GM18907 (cell line): ENCODE results near the gene NOS3.

Experiments used
- ATAC-seq: cut with Tn5 transposase; IDR thresholded peaks from one replicate; pipeline ENCODE4 v1.9.1; 2021; ENCODE audit warnings: mild to moderate bottlenecking, moderate library complexity; ENCODE audit not compliant: unreplicated experiment

NOS3 gene

DNA sequence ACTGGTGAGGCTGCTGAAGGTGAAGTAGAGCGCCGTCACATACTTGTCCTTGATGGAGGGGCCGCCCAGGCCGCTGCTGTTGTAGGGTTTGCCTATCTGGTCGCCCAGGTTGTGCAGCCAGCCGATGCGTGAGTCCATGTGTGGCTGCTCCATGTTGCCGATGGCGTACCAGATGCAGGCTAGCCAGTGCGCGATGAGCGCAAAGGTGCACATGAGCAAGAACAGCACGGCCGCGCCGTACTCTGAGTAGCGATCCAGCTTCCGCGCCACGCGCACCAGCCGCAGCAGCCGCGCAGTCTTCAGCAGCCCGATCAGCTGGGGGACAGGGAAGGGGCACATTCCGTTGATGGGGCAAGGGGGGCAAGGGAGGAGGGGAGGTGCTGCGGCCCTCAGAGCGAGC, 39.3 kb upstream of the NOS3 start:
- ATAC-seq: no peak

DNA sequence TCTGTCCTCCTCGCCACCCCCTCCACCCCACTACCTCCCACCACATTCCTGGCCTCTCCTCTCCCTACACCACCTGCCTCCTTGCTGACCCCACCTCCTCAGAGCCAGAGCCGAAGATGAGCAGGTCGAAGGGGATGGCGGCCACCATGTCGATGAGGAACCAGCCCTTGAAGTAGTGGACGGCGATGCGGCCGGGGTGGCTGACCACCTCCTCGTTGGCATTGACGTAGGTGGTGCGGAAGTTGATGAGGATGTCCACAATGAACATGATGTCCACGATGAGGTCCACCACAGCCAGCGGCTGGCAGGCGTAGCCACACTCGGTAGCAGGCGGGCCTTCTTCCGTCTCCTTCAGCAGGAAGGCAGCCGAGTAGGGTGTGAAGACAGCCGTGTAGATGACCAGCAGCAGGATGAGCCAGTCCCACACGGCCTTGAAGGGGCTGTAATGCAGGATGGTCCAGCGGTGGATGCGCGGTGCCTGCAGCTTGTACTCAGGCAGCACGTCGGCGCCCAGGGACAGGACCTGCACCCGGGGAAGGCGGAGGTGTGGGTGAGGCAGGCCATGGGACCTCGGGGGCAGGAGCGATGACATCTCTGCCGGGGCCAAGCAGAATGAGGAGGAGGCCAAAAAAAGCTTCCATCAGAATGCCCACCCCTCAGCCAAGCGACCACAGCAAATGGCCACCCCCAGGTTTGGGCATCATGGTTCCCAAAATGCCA, 38.3 kb upstream of the NOS3 start:
- no peak for ATAC-seq

DNA sequence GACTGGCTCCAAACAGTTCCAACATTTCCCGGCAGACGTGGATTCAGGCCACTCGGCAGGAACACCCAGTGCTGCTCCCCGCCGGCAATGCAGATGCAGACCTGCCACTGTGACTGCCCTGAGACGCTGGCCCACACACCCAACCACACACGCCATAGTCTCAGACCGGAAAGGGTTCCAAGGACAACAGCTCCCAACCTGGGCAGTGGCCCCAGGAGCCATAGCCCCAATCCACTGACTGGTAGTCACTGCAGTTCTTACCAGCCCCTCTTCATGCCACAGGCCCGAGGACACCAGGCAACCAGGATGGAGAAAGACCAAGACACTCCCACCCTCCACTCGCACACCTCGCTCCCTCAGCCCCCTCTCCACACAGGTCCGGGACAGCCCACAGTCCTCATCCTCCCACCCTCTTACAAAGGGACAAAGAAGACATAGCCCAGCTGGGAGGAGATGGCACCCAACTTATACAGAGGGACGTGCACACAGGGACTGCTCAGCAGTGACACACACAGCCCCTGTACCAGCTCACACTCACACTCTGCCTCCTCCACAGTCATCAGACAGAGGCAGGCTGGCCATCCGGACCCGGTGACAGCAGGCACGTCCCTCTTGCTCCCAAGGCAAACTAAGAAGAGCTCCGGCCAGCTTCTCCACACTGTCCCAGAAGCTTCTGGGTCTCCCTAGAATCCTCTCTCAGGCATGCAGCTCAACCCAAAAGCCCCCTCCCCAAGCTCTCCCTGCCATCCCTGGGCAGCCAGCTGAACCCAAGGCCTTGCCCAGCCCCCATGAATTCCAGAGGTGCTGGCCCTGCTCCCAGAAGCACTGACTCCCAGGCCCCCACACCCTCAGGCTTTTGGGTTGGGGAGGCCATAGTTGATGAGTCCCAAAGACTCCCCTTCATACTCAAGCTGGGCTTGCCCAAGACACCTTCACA, 37.5 kb upstream of the NOS3 start:
- ATAC-seq: no peak

DNA sequence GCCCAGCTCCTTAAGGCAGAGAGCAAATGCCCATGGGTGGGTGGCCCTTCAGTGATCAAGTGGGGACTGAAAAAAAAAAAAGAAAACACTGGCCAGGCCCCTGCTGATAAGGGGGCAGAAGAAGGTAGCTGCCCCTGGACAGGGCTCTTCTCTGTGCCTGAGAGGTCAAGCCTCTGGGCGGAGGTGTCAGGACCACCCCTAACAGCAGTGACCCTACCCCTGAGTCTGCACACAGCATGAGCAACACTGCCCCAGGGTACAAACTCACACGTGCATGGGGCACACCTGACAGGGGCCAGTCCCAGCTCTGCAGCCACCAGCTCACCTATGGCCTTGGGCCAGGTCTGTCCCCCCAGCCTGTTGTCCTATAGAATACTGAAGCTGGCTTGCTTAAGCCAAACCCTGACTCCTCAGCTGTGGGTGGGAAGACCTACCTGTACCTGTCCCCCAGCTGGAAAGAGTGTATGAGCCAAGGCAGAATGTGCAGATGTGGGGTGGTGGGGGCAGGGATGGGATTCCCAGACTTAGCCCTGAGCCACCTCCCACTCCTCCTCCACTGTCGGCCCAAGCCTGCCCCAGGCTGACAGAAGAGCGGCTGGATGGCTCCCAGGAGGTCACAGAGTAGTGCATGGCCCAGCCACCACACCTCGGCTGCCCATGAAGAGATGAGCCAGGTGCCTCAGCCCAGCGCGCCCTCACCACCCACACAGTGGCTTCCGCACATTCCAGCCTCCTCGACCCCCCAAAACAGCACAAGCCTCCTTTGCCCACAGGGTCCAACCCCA, 36.4 kb upstream of the NOS3 start:
- no peak for ATAC-seq

DNA sequence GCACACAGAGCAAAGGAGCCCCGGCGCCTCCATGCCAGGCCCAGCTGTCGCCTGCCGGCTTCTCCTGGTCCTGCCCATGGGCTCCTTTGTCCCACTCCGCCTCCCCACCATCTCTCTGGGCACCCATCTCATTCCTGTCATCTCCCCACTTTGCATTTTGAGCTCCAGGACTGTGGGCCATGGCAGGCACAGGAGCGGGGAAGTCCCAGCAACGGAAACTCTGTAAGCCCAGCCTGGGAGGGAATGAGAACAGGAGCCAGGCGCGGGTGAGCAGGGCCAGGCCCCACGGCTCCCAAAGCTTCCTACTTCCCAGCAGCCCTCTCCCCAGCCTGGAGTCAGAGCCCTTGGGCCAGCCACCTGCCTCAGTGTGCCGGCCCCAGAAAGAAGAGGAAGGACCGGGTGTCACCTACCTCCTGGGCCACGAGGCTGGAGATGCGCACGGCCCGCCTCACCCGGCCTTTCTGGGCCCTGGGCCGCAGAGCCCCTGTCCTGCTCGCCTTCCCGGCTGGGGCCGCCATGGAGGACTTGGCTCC, 35.8 kb upstream of the NOS3 start:
- no peak for ATAC-seq

DNA sequence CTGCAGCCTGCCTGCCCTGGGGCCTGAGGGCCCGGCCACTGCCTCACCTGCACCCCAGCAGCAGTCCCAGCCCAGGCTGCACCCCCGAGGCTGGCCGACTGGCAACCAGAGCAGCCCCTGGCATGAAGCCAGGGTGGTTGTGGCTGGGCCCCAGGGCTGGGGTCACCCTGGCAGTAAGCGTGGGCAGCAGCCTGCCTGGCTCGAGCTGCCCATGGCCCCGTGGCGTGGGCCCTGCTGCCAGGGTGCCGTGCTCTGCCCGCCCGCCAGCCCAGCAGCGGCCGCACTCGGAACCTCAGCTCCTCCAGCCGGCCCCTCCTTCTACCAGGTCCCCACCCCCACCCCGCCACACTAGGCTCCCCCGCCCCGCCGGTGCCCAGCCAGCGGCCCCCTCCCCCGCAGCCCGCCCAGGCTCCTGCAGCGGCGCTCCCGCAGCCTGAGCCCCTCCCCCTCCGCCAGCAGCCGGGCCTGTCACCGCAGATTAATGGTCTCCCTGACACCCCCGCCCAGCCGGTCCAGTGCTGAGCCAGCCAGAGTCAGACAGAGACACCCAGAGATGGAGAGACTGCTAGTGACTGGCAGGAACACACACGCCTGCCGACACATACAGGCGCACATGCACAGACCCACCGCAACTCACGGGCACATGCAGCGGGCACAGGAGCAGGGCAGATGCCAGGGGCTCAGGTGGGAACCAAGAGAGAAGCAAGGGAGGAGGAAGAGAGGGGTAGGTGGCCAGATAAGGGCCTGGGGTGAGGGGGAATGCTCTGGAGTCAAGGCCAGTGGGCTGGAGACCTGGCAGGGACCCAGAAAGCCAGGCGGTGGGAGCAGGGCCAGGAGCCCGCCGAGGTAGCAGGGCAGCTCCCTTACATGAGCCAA, 35.1 kb upstream of the NOS3 start:
- no peak for ATAC-seq

DNA sequence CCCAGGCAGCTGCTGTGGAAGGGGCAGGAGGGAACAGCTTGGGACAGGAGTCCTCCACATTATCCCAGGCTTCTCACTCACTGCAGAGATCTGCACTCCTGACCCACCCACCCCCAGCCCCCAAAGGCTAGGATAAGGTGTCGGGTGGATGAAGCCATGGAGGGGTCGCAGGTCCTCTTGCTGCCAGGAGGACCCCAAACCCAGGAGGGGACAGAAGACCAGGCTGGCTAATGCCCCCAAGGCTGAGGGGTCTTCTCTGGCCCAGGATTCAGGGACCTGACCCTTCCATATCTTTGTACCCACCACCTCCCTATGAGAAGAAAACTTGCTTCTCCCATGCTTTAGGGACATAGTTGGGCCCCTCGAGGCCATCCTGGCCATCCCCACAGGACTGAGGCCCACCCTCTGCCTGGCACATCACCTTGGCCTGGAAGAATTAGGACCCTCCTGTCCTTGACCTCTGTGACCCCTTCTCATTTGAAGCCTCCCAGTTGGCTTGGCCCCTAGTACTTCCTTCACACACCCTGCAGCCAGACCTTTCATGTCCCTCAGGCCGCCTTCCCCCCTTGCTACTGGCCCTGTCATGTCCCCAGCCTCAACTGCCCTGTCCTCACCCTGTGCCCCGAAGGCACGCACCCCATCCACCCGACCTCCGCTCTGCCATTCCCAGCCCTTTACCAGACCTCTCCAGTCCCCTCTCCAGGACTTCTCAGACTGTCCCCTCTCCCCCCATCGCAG, 34.3 kb upstream of the NOS3 start:
- ATAC-seq: no peak

DNA sequence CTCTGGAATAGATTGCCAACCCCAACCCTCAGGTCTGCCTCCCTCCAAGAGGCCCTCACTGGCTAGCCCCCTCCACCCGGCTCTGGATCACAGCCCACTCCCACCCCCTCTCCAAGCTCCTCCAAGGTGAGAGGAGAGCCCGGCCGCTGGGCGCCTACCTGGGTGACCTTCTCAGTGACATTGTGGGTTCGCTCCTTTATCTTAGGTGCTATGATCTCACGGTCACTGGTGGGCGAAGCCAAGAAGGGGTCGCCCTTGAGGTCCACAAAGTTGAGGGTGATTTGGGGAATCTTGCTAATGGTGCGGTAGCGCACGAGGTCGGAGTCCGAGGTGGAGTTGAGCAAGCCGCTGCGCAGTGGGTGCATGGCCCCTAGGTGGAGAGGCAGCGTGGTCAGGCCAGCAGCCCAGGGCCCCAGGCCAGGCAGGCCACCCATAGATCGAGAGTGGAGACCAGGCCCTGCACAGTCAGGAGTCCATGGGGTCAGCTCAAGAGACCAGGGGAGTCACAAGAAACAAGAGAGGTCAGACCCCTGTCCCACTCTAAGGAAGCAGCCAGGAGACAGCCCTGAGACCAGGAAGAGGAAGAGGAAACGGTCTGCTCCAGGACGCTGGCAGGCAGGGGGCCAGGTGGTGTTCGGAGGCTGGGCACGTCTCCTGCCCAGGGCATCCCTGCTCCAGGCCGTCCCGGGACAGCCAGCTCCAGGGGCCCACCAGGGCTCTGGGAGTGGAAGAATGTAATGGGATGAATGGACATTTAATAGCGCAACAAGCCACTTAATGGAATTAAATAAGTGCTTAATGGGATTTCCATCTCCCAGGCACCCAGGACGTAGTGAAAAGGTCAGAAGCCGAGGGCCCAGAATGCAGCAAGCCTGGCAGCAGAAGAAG, 33.4 kb upstream of the NOS3 start:
- ATAC-seq: no peak

DNA sequence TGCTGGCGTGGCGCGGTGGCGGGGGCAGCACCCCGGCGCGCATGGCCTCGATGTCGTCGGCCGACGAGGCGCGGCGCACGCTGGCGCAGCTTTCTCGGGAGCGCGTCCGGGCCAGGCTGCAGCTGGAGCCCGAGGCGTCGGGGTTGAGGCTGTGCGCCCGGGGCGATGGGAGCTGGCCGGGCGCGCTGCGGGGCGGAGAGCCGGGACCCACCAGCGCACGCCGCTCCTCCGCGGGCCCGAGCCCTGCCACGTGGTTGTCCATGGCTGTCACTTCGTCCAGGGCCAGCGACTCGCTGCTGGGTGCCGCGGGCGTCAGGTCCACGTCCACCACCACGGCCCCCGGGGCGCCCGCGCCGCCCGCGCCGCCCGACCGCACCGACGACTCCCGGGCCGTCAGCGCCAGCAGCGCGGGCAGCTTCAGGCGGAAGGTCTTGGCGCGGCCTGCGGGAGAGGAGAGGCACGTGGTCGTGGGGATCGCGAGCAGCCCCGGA, 32.7 kb upstream of the NOS3 start:
- ATAC-seq: no peak

DNA sequence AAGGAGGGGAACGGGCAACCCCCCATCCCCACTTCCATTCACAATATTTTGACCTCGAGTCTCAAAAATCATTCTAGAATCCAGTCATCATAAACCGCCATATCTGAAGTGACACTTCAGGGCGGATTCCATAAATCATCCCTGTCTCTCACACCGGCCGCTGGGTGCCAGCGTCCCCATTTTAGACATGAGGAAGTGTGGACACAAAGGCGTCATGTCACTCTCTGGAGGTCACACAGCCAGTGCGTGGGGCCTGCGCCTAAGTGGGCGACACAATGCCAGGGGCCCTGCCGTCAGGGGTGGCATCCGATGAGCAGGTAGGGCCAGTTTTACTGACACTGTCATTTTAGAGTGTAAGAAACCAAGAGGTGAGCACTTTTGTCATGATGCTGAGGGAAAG, 32.2 kb upstream of the NOS3 start:
- no peak for ATAC-seq

DNA sequence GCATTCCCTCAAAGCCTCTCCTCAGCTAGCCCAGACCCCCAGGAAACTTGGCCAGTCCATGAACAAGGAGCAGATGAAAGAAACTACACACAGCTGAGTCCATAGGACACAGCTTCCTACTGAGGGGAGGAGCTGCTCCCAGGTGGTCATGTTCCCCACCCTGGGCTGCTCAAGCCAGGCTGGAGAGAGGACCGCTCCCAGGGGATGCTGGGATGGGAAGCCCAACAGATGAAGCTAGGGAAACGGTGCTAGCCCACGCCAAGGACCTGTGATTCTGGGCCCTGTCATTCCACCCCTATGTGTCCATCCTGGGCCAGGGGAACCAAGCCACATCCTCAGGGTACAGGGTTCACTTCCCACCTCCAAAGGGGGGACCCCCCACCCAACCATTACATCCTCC, 31.7 kb upstream of the NOS3 start:
- ATAC-seq: no peak

DNA sequence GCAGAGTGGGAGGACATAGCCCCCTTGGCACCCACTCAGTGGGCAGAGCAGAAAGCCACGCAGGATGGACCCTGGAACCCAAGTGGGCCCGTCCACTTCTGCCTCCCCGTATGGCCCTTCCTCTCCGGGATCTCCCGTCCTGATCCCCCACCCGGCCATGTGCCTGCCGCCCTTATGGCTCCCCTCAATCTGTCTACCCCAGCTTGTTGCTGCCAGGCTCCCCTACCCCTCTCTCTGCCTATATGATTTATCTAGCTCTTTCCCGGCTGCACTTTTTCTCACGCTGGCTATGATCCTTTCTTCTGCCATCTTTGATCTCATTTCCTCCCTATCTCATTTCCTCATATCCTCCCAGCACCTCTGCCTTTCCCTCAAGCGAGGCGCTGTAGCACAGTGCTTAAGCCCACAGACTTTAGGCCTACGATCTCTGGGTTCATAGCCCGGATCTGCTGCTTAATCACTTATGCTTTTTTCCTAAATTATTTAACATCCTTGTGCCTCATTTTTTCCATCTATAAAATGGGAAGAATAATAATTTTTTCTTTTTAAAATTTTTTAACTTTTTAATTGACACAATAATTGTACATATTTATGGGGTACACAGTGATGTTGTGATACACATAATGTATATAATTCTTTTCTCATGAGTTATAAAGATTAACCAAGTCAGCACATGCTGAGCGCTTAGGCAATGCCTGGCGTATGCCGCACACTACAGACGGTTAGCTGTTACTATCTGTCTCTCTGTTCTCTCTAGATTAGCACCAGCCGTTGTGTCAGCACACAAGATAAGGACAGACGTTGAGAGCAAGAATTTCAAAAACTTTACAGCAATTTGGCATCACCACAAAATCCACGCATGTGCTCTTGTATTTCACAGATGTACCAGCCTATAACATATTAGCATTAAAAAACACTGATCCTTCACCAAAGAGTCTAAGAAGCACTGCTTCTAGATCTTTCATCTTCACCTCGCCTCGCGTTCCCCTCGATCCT, 30.8 kb upstream of the NOS3 start:
- ATAC-seq: no peak

DNA sequence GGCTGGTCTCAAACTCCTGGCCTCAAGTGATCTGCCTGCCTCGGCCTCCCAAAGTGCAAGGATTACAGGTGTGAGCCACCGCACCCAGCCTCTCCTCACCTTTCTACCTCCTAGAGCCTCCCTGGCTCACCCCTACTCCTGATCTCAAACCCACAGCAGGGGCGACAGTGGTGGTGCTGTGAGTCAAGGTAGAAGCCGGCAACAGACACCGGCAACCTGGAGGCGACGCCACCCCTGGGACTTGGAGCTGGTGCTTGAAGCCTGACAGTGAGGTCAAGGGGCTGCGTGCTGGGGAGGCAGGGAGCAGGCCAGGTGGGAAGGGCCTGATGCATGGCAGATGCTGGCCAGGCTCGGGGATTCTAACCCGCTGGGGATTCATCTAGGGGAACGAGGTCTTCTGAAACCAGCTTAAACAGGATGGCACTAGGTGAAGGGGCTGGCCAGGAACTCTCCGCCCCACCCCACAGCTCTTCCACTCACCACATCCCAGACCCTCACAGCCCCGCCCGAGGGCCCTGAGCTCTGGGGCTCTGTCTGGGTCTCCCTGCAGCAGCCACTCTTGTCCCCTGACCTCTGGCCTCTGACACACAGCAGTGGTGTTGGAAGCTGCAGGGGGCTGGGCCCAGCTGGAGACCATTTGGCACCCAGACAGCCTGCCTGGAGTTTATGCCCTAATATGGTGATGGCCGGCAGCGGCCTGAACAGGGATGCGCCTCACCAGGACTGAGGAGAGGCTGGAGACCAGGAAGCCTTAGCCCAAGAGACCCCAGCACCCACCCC, 29.1 kb upstream of the NOS3 start:
- ATAC-seq: no peak

DNA sequence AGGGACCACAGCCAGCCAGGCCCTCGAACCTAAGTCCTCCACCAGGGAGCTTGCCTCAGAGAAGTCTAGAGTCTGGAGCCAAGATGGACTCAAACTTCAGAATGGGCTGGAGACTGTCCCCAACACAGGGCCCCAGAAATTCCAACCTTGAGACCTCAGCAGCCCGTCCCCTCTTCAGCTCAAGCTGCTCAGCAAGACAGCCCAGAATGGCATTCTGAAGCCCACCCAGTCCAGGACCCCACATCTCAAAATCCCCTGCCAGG, 28.6 kb upstream of the NOS3 start:
- no peak for ATAC-seq

DNA sequence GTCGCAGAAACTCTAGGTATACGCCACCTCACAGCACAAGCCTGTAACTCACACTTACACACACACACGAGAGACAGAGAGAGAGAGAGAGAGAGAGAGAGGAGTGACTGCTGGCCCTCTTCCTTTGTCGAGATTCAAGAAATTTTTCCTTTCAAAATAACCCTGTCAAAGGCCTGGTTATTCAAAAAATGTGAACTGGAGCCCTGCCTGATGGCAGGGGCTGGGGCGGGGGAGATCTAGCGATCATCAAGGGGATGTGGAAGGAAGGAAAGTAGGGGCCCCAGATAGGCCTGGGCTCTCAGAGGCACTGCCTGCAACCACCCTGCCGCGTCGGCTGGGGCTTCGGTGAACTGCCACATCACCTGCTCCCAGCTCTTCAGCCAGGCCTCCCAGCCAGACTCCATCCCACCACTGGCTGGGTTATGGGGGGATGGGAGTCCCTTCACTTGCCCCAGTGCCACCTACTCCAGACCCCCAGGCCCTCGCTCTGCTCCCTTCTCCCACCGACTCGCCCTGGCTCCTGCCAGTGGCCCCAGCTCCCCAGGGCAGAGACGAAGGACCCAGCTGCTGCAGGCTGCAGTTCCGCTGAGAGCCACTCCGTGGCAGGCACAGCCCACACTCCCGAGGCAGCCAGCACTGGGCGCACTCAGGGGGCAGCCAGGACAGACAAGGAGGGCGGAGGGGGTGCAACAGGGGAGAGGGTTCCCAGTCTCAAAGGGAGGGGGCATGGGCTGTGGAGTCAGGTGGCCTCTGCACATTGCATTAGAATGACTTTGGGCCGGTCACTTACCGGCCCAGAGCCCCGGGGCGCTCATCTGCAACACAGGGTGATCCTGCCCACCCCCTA, 28.0 kb upstream of the NOS3 start:
- ATAC-seq: peak; percentile 72
